HG03520 (cell line): Measurements from ENCODE around the gene TNFSF11.

Source experiments
- ATAC-seq: cut with Tn5 transposase; IDR thresholded peaks from one replicate; pipeline ENCODE4 v1.9.1; 2021; ENCODE audit warnings: mild to moderate bottlenecking, moderate library complexity; ENCODE audit not compliant: unreplicated experiment

The TNFSF11 gene

DNA sequence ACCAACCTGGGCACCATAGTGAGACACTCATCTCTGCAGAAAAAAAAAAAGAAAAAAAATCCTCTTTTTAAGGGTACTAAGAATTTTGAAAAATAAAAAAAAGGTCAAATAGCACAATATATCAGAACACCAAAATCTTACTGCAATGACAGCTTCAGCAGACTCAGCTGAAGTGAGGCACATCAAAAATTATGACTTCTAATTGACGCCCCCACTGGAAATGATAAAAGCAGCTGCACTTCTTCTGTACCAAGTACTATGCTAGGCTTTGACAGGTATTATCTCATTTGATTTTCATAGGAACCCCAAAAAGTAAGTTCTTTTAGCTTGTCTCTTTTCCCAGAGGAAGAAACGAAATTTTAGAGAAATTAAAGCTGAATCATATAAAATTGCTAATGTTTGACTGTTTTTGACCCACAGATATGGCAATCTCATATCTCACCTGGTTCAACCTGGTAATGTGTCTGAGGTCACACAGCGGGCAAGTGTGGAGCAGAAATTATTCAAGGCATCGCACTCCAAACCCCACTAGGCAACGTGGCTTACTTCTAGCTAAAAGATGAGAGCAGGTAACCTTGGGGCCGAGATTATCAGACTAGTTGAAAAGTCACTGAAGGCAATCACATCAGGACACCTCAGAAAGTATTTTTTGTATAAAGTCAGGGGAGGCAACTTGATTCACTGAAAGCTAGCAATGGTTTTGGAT, 78.1 kb downstream of the TNFSF11 start:
- no peak for ATAC-seq

DNA sequence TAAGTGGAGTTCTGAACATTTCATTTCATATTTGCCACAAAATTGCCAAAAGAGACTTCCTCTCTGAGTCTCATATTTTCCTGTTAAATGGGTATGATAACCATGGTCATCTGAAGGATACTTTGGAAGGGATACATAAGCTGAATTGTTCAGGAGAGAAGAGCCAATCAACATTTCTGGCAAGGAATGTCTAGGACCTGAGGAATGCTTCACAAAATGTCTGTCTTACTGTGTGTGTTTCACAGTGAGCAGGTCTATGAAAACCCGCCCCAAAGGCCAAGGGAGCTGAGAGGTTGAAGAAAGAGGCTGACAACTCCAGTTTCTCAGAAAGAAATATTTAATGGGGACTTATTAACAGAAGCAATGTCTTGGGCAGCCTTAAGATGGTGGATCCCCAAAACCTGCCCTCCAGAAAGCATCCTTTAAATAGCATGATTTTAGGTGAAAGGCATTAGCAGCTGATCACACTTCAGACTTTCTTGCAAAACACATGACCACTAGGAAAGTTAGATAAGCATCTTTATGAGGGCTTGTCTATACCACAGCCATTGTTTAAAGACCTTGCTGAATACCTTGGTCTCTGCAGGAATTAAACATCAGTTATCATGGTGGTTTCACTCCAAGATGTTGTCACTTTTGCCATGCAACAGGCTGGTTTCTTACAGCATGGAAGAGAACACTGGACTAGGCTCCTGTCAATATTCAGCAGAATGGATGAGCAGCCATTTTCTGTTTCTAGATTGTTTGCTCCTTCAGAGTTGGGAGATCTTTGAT, 78.9 kb downstream of the TNFSF11 start:
- ATAC-seq: no peak

DNA sequence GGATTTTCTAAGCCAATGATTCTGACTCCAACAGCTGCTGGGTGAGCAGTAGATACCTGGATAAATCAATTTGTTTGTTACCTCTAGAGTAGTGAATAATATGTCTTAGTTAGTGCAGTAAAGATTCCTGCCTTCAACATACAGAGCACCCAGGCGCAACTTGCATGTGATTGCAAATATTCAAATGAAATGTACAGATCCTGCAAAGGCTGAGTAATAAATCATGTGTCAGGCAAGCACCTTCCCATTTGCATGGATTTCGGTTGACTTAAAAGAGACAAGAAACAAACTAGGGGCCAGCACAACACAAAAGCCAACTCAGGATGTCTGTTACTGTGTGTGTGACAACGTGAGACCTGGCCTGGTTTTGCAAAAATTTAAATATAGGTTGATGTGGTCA, 79.7 kb downstream of the TNFSF11 start:
- no peak for ATAC-seq

DNA sequence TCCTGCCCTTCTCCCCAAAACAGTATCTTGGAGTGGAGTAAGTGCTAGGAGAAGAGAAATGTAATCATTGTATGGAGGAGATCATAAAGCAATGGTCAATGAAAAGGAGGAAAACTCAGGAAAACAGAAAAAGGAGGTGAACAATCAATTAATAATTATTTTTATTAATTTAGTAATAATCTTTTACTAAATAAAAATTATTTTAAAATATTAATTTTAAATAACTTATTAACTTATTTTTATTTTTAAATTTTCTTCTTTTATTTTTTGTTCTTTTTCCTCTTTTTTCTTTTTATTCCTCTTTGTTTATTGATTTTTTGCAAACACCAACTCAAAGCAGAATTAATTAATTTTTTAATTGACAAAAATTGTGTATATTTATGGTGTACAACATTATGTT, 80.3 kb downstream of the TNFSF11 start:
- ATAC-seq: no peak

DNA sequence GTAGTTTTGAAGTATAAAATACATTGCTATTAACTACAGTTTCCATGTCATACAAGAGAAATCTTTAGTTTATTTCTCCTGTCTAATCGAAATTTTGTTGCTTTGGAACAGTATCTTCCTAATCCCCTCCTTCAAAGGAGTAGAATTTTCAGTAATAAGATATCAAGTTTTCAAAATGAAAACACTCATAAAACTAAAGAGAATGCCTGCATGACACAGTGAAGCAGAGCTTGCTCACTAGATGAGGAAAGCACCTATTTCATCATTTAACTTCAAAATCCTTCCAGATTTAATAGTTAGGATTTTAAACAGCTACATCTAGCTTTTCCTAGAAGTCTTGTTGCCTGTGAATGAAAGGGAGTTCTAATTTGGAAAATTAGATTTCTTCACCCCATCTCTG, 80.8 kb downstream of the TNFSF11 start:
- no peak for ATAC-seq

DNA sequence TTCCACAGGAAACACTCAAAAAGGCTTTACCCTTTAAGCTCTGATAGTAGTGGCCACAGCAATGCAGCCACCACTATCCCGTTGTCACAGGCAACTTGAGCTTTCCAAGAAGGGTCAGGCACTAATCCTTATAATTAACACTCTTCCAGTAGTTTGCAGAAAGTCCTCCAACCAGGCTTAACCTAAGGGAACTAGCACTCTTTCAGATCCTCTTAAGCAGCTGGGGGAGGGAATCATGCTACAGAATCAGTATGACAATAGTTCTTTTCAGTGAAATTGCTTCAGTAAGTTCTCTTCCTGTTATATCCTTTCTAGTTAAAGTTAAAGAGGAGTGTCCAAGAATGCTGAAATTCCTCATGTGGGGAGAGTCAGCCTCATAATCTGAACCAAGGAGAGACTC, 82.2 kb downstream of the TNFSF11 start:
- no peak for ATAC-seq

DNA sequence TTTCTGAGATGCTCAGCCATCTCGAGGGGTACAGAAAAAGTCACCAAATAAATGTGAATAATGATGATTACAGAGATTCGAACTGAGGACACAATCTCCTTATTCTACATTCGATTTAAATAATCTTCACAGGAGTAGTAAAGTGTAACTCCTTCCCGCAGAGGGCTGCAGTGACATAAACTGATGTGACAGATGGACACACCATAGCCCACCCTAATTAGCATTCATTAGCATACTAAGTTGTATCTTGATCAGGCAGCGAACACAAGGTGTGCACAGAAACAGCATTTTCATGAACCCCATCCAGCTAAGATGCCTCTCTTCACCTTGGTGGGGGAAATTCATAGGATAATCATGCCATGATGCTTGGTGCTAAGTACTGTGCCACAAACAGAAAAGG, 83.0 kb downstream of the TNFSF11 start:
- no peak for ATAC-seq
